ENCODE measurements around the gene MADD.
"Not testable (repeated sequence)": the region's sequence is repeated elsewhere in the genome, so short reads cannot be mapped to it uniquely, and the experiment has no call there.

MADD gene

DNA sequence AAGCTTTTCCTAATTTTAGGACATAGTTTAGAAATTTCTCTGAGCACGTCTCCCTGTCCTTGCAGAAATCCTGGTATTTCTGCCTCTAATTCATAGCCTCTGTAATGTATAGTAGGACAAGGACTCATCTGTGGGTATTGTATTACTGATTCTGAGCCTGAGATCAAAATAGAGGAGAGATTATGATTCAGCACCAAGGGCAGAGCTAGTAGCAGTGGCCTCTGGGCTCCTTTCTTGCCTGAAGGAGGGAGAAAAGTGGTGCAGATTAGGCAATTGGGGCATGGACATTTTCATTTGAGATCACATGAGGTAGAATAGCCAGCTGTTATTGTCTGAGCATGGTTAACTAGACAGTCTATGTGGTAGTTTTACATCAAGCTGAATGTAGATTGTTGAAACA is 2.8 kb downstream of the MADD start:
- no peak for DNase-seq

DNA sequence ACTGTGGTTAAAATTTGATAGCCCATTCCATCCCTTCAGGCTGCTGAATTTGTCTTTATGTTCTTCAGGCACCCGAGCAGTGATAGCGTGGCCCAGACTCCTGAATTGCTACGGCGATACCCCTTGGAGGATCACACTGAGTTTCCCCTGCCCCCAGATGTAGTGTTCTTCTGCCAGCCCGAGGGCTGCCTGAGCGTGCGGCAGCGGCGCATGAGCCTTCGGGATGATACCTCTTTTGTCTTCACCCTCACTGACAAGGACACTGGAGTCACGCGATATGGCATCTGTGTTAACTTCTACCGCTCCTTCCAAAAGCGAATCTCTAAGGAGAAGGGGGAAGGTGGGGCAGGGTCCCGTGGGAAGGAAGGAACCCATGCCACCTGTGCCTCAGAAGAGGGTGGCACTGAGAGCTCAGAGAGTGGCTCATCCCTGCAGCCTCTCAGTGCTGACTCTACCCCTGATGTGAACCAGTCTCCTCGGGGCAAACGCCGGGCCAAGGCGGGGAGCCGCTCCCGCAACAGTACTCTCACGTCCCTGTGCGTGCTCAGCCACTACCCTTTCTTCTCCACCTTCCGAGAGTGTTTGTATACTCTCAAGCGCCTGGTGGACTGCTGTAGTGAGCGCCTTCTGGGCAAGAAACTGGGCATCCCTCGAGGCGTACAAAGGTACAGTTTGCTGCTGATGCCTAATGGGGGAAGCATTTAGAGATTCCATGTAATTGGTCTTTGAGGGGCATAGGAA is 4.7 kb downstream of the MADD start:
- DNase-seq, result no peak

GRCh38 chr11:47276923-47277322 is 7.0 kb downstream of the MADD start:
- no peak for DNase-seq

- DNase-seq, result no peak
These were observed 8.1 kb downstream of the MADD start for GRCh38 chr11:47278058-47278457.

DNA sequence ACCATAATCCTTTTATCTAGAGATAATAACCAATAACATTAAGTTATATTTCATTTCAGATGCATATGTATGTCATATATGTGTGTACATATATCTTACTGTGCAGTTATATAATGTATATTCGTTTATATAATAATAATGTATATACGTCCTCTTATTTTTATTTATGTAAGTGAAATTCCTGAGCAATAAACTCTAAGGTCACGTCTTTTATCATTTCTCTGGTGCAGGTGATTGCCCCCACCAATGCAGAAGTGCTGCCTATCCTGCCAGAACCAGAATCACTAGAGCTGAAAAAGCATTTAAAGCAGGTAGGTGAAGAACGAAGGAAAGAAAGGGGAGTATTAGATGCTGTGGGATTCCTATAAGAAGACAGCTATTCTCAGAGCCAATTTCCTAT is 8.8 kb downstream of the MADD start:
- no peak for DNase-seq

DNA sequence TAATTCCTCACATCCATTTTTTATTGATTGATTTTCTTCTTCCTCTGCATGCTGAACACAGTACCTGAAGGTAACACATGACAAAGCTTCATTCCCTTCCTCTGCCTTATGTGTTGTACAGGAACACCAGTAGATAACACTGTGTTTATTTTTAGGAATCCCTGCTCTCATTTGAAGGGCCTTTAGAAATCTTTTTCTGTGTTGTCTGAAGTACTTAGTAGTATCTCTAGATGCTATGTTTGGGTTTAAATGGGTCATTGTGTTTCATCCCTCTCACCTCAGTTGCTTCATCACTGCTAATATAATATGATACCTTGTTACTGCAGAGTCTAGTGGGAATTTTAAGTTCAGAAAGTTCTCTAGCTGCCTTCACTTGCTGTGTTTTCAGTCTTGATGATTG is 10.2 kb downstream of the MADD start:
- no peak for DNase-seq

GRCh38 chr11:47280860-47281259 is 10.9 kb downstream of the MADD start:
- no peak for DNase-seq

GRCh38 chr11:47282462-47282861 is 12.5 kb downstream of the MADD start:
- no peak for DNase-seq

DNA sequence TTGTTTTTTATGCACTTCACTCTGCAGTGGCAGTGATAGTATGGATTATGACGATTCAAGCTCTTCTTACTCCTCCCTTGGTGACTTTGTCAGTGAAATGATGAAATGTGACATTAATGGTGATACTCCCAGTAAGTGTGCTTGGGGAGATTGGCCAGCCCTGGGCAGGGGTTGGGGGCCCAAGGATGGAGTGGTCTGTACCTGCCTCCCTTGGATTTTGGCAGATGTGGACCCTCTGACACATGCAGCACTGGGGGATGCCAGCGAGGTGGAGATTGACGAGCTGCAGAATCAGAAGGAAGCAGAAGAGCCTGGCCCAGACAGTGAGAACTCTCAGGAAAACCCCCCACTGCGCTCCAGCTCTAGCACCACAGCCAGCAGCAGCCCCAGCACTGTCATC is 14.2 kb downstream of the MADD start:
- no peak for DNase-seq

DNA sequence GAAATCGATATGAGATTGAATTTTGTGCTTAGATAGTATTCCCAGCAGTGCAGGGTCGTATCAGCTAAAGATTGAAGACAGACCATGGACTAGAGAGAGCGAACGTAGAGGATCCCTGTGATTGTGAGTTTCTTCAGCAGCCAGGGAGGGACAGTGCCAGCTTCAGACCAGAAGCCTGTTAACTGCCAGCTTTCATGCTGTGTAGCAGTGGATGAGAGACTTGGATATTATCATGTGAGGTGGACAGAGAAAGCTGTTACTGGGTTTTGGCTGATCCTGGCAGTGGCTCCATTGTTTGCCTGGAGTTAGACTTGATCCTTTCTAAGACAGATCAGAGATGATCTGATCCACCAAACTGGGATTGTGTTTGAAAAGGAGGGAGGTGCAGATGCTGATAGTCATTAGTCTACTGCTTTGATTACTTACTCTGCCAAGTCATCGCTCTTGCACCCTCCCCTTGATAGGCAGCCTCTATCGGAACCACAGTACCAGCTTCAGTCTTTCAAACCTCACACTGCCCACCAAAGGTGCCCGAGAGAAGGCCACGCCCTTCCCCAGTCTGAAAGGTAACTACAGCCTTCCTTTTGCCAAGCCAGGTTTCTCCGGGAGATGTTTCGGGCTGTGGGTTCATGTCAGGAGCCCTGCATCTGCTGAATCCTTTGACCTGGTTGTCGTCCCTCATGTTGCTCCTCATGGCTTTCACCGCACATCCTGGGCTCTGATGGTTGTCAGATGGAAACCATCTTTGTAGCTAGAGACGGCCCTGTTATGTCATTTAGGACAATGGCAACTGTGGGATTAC is 16.2 kb downstream of the MADD start:
- no peak for DNase-seq

DNA sequence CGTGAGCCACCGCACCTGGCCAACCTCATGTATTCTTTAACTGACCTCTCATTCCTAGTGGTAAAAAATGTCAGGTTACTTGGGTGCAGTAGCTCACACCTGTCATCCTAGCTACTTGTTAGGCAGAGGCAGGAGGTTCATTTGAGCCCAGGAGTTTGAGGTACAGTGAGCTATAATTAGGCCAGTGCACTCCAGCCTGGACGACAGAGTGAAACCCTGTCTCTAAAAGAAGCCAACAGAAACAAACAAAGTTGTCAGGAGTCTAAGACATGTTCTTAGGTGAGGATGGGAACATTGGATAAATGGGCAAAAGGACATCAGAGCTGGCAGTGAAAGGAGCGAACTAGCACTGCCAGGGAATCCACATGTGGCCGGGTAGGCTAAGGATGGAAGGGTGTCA is 18.1 kb downstream of the MADD start:
- no peak for DNase-seq

GRCh38 chr11:47289856-47290255 is 19.9 kb downstream of the MADD start:
- DNase-seq, result no peak

- no peak for DNase-seq
These were observed 25.5 kb downstream of the MADD start for GRCh38 chr11:47295385-47295784.

GRCh38 chr11:47296045-47296444 is 26.1 kb downstream of the MADD start:
- DNase-seq, result no peak

DNA sequence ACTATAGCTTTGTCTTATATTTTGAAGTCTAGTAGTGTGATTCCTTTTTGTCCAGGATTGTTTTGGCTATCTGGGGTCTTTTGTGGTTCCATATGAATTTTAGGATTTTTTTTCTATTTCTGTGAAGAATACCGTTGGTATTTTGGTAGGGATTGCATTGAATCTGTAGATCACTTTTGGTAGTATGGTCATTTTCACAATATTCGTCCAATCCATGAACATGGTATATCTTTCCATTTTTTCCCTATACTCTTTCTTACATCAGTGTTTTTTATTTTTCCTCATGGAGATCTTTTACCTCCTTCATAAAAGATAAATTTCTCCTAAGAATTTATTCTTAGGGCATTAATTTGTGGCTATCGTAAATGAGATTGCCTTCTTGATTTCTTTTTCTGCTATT is 29.1 kb downstream of the MADD start:
- DNase-seq, result no peak

DNA sequence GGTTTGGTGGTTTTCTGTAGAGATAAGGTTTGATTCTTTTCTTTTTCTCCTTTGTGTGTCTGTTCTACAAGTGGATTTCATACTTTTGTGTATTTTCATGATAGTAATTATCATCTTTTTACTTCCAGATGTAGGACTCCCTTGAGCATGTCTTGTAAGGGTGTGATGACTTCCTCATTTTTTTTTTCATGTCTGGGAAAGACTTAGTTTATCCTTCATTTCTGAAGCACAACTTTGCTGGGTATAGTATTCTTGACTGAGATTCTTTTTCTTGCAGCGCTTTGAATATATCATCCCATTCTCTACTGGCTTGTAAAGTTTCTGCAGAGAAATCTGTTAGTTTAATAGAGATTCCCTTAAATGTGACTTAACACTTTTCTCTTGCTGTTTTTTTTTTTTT is 32.9 kb downstream of the MADD start:
- DNase-seq, result no peak

- DNase-seq, result peak in 47 of 58 donors; percentile 5 to 80 (median 50)
These were observed 36.0 kb downstream of the MADD start for GRCh38 chr11:47305734-47306483.

GRCh38 chr11:47306484-47306844 is 36.5 kb downstream of the MADD start:
- peak in 14 of 58 donors; percentile 9 to 49 (median 32) for DNase-seq

DNA sequence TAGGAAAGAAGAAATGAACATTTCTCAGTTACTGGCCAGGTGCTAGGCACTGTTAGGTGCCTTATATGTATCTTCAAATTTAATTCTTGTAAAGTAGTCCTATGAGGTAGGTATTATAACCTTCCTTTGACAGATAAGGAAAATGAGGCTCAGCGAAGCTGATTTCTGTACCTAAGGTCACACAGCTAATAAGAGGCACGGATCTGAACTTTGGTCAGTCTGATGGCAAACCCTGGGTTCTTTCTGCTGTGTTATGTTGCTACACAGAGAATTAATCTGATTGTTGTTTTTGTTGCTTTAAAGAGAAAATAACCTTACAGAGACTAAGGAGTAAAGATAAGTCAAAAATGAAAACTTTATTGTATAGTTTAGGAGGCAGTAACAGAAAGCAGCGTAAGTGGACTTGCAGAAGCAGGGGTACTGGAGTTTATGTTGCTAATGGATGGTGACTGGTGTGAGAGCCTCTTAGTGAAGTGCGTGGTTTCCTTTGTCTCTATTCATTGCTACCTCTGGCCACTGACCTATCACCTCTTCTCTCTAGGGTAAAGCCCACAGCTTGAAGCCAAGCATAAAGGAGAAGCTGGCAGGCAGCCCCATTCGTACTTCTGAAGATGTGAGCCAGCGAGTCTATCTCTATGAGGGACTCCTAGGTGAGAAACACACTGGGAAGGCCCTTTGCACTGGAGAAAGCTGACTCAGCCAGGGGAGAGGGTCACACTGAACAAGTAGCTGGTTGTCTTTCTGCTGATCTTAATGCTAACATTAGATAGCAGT is 38.3 kb downstream of the MADD start:
- DNase-seq, result no peak

DNA sequence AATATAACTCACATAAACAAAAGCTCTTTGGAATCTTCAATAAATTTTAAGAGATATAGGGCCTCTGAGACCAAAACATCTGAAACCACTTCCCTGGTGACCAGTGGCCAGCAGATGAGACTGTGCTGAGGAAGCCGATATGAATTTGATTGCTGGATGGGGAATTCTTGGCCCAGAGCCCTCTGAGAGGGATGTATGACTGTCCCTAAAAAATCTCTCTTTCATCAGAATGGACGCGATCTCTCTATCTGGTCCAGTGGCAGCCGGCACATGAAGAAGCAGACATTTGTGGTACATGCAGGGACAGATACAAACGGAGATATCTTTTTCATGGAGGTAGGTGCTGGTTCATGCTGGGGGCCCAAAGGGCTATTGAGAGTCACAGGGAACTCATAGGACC is 45.1 kb downstream of the MADD start:
- no peak for DNase-seq

GRCh38 chr11:47316501-47316900 is 46.6 kb downstream of the MADD start:
- not testable (repeated sequence) for DNase-seq
